Cerebellar nuclear complex (tissue), 1 donor: ENCODE measurements around the gene VASN.

ENCODE experiments used
- DNase-seq, 2 experiments: peaks; one replicate each; lab custom pipeline; 2025; lab: John Stamatoyannopoulos, UW

The VASN gene

GRCh38 chr16:4426021-4426684 lies 54.5 kb downstream of the VASN start:
- DNase-seq, result no peak

DNA sequence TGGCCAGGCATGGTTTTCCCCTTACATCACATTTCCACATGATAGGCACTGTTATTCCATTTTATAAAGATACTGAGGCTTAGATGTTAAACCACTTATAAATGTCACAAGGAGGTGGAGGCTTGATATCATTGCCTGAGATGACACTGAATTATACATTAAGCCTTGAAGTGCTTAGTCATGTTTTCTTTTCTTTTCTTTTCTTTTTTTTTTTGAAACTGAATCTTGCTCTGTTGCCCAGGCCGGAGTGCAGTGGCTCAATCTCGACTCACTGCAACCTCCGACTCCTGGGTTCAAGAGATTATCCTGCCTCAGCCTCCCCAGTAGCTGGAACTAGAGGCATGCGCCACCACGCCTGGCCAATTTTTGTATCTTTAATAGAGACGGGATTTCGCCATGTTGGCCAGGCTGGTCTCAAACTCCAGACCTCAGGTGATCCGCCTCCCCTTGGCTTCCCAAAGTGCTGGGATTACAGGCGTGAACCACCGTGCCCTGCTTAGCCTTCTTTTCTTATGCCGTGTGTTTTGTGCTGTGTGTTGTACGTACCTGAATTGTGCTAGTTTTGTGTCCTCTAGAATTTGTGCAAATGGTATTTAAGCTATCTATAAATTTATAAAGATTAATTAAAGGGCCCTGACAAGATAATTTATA lies 55.2 kb downstream of the VASN start:
- DNase-seq, result no peak

DNA sequence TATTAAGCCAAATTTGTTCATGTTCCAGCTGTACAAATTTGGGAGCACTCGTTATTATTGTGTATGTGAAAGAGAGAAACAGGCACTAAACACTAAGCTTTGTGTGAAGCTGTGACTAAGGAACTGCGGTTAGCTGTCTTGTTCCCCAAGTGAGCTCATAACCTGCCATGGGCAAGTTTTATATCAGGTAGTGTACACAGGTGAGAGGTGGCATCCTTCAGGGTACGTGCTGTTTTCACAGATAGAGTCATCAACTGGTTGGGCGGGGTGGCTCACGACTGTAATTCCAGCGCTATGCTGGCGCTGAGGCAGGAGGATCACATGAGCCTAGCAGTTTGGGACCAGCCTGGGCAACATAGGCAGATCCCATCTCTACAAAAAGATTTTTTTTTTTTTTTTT lies 56.9 kb downstream of the VASN start:
- no peak for DNase-seq

DNA sequence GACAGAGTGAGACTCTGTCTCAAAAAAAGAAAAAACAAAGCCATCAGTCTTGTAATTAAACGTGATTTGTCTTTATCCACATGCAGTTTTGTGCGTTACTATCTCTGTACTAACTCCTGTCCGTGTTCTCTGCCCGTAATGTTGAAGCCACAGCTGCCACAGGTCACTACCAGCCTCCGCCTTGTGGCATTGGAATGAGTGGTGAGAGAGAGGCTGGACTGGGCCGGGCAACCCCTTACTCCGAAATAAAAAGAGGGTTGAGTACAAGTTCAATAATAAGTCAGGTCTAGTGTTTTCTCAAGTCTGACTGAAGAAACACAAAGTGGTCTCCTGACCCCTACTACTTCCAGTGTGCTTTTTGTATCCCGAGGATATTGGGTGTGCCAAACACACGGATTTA lies 59.4 kb downstream of the VASN start:
- no peak for DNase-seq
